Thyroid gland (tissue), 4 donors: Measurements from ENCODE around the gene CREB3L2.

Experiments
- POLR2A ChIP-seq, 2 donors: fragments of 450-650 bp; IDR thresholded peaks; one replicate each; pipeline ENCODE4 v1.6.1; 2017; ENCODE audit warnings: antibody characterized with exemption in 2 of 2, mild to moderate bottlenecking in 2 of 2, moderate library complexity in 1 of 2
- TF ChIP-seq, protein P1 (sequence below), 6 experiments: fragments of 200-600 bp in 3 of 6; fragments of 450-650 bp in 3 of 6; sonication (generic) in 3 of 6; IDR thresholded peaks; one replicate each; pipeline ENCODE4 v1.5.1; 2016 to 2019; ENCODE audit warnings: antibody characterized with exemption in 6 of 6, mild to moderate bottlenecking in 2 of 6, inconsistent platforms in 1 of 6, moderate library complexity in 1 of 6

DNA sequence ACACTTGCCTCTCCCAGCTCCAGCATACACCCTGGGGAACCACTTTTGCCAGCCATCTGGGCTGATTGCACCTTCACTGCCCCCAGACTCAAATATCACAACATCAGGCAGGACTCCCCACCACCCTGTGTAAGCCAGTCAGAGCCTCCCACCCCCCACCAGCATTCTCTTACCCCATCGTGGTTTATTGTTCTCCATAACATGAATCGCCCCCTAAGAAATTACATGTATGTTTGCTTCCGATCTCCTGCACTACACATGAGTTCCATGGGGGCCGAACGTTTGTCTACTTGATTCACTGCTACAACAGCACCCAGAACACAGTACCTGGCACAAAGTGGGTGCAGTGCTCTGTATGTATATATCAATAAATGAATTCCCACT, 39.4 kb downstream of the CREB3L2 start:
- TF ChIP-seq, protein P1, sequence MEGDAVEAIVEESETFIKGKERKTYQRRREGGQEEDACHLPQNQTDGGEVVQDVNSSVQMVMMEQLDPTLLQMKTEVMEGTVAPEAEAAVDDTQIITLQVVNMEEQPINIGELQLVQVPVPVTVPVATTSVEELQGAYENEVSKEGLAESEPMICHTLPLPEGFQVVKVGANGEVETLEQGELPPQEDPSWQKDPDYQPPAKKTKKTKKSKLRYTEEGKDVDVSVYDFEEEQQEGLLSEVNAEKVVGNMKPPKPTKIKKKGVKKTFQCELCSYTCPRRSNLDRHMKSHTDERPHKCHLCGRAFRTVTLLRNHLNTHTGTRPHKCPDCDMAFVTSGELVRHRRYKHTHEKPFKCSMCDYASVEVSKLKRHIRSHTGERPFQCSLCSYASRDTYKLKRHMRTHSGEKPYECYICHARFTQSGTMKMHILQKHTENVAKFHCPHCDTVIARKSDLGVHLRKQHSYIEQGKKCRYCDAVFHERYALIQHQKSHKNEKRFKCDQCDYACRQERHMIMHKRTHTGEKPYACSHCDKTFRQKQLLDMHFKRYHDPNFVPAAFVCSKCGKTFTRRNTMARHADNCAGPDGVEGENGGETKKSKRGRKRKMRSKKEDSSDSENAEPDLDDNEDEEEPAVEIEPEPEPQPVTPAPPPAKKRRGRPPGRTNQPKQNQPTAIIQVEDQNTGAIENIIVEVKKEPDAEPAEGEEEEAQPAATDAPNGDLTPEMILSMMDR (IDR thresholded peaks at IDR 0.05): no peak
- TF ChIP-seq POLR2A (IDR thresholded peaks at IDR 0.05): no peak
